MM.1S (cell line): ENCODE results near the gene GMPR2.

Experiments used
- DNase-seq: peaks from one replicate; pipeline ENCODE4 v3.0.0-alpha.2; 2015
- H2AFZ ChIP-seq: fragments of 300-600 bp; sonication (generic); 2 replicates; pipeline ENCODE4 v1.6.0; 2016; ENCODE audit warnings: antibody characterized with exemption, low read length
- H3F3A ChIP-seq: fragments of 300-600 bp; sonication (generic); 2 replicates; pipeline ENCODE4 v1.6.1; 2016; ENCODE audit warnings: mild to moderate bottlenecking, antibody characterized with exemption, low read length, moderate library complexity, mixed read lengths; ENCODE audit not compliant: insufficient read depth
- H3K27ac ChIP-seq: fragments of 300-600 bp; sonication (generic); 2 replicates; pipeline ENCODE4 v1.5.1; 2016; ENCODE audit warnings: mild to moderate bottlenecking, low read length
- H3K27me3 ChIP-seq: fragments of 300-600 bp; sonication (generic); replicated peaks from 2 replicates; pipeline ENCODE4 v1.6.0; 2016; ENCODE audit warnings: low read length; ENCODE audit not compliant: insufficient read depth
- H3K36me3 ChIP-seq: fragments of 300-600 bp; sonication (generic); replicated peaks from 2 replicates; pipeline ENCODE4 v1.6.1; 2016; ENCODE audit warnings: mild to moderate bottlenecking, low read length, mixed read lengths; ENCODE audit not compliant: insufficient read depth
- H3K4me1 ChIP-seq: fragments of 300-600 bp; sonication (generic); 2 replicates; pipeline ENCODE4 v1.6.1; 2016; ENCODE audit warnings: low read length, mixed read lengths
- H3K4me2 ChIP-seq: fragments of 300-600 bp; sonication (generic); 2 replicates; pipeline ENCODE4 v1.6.0; 2016; ENCODE audit warnings: low read depth, low read length
- H3K4me3 ChIP-seq: fragments of 300-600 bp; sonication (generic); 2 replicates; pipeline ENCODE4 v1.5.1; 2016; ENCODE audit warnings: low read length, mixed read lengths
- H3K79me2 ChIP-seq: fragments of 300-600 bp; sonication (generic); 2 replicates; pipeline ENCODE4 v1.6.1; 2016; ENCODE audit warnings: mixed run types, low read length, mixed read lengths
- H3K9ac ChIP-seq: fragments of 300-600 bp; sonication (generic); 2 replicates; pipeline ENCODE4 v1.6.1; 2016; ENCODE audit warnings: low read length, mixed read lengths
- H3K9me2 ChIP-seq: fragments of 300-600 bp; sonication (generic); replicated peaks from 2 replicates; pipeline ENCODE4 v1.6.1; 2016; ENCODE audit warnings: mild to moderate bottlenecking, low read length, mixed read lengths; ENCODE audit not compliant: insufficient read depth
- H3K9me3 ChIP-seq: fragments of 300-600 bp; sonication (generic); replicated peaks from 2 replicates; pipeline ENCODE4 v1.6.1; 2016; ENCODE audit warnings: mild to moderate bottlenecking, low read length, mixed read lengths; ENCODE audit not compliant: insufficient read depth
- H4K20me1 ChIP-seq: fragments of 300-600 bp; sonication (generic); 2 replicates; pipeline ENCODE4 v1.6.1; 2016; ENCODE audit warnings: mild to moderate bottlenecking, low read length, moderate library complexity, mixed read lengths; ENCODE audit not compliant: insufficient read depth
- EZH2 ChIP-seq: fragments of 300-600 bp; sonication (generic); optimal IDR thresholded peaks from 2 replicates; pipeline ENCODE3; 2017; ENCODE audit warnings: low read depth, mild to moderate bottlenecking, antibody characterized with exemption, low read length, mixed read lengths
- EZH2phosphoT487 ChIP-seq: fragments of 300-600 bp; sonication (generic); IDR thresholded peaks from 2 replicates; pipeline ENCODE4 v1.6.1; 2018; ENCODE audit warnings: antibody characterized with exemption, low read length
- TF ChIP-seq, protein P1 (sequence below): fragments of 300-600 bp; sonication (generic); IDR thresholded peaks from 2 replicates; pipeline ENCODE4 v1.5.1; 2016; ENCODE audit warnings: antibody characterized with exemption, low read length, mixed read lengths

Gene GMPR2

DNA sequence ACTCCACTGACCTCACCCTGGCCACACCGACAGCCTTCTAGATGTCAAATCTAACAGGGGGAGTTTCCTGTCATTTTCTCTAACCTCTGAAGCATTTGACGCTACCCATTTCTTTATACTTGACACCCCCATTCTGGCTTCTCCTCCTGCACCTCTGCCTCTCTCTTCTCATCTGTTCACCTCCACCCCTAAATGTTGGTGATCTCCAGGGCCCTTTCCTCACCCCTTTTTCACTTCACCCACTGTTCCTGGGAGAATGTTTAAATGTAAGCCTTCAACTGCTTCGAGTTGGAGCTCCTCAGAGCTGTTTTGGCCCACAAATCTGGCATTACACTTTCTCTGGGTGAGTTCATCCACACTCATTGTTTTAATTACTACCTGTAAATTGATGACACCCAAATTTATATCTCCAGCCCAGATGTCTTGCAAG lies 39.1 kb downstream of the GMPR2 start:
- Histone ChIP-seq H3K9me3 (no peaks in the 10 kb centered on the region), H3K9ac (peak overlapping the region; percentile 54; the same call in 1 of the 2 replicates), H3K4me2 (peak overlapping the region; percentile 65; the same call in 1 of the 2 replicates), H3K27ac (peak overlapping the region; percentile 73), H3K4me3 (peak overlapping the region; percentile 37; the same call in 1 of the 2 replicates), H3K9me2 (no peaks in the 10 kb centered on the region), H3F3A (0 out of 2 replicates have a peak, but pooled peaks cover 6% of the 10 kb centered on the region), H3K36me3 (no peaks in the 10 kb centered on the region), H2AFZ (peak overlapping the region; percentile 53; the same call in 1 of the 2 replicates), H3K4me1 (peaks cover 19% of the 10 kb centered on the region), H4K20me1 (no peaks in the 10 kb centered on the region), H3K79me2 (0 out of 2 replicates have a peak, but pooled peaks cover 5% of the 10 kb centered on the region), H3K27me3 (no peaks in the 10 kb centered on the region)
- no peak for DNase-seq
- TF ChIP-seq, protein P1, sequence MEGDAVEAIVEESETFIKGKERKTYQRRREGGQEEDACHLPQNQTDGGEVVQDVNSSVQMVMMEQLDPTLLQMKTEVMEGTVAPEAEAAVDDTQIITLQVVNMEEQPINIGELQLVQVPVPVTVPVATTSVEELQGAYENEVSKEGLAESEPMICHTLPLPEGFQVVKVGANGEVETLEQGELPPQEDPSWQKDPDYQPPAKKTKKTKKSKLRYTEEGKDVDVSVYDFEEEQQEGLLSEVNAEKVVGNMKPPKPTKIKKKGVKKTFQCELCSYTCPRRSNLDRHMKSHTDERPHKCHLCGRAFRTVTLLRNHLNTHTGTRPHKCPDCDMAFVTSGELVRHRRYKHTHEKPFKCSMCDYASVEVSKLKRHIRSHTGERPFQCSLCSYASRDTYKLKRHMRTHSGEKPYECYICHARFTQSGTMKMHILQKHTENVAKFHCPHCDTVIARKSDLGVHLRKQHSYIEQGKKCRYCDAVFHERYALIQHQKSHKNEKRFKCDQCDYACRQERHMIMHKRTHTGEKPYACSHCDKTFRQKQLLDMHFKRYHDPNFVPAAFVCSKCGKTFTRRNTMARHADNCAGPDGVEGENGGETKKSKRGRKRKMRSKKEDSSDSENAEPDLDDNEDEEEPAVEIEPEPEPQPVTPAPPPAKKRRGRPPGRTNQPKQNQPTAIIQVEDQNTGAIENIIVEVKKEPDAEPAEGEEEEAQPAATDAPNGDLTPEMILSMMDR = no peak
- TF ChIP-seq EZH2 = no peak
- TF ChIP-seq EZH2phosphoT487 = no peak

DNA sequence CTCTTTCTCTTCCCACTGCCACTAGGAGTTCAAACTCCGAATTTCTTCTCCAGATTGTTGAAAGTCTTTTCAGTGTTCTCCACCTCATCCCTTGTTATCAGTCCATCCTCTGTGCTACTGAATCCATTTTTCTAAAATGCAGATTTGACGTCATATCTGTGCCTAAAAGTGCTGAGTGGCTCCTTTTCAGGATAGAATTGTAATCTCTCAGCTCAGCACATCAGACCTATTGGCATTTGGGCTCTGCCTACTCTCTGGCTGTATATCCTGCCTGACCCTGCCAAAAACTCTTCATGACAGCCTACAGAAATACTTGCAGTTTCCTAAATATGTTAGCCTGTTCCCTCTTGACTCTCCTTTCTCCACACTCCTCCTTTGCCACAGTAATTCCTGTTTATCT lies 39.7 kb downstream of the GMPR2 start:
- Histone ChIP-seq H3K79me2 (0 out of 2 replicates have a peak, but pooled peaks cover 5% of the 10 kb centered on the region), H3K27me3 (no peaks in the 10 kb centered on the region), H3F3A (0 out of 2 replicates have a peak, but pooled peaks cover 6% of the 10 kb centered on the region), H3K36me3 (no peaks in the 10 kb centered on the region), H3K4me2 (0 out of 2 replicates have a peak overlapping the region, but pooled peaks have one; percentile 65), H3K27ac (no peak overlapping the region), H3K4me1 (peaks cover 19% of the 10 kb centered on the region), H3K4me3 (no peak overlapping the region), H2AFZ (no peak overlapping the region), H3K9ac (no peak overlapping the region; the same call in 1 of the 2 replicates), H4K20me1 (no peaks in the 10 kb centered on the region), H3K9me3 (no peaks in the 10 kb centered on the region), H3K9me2 (no peaks in the 10 kb centered on the region)
- no peak for DNase-seq
- TF ChIP-seq, protein P1 = no peak
- TF ChIP-seq EZH2 = no peak
- TF ChIP-seq EZH2phosphoT487 = no peak

DNA sequence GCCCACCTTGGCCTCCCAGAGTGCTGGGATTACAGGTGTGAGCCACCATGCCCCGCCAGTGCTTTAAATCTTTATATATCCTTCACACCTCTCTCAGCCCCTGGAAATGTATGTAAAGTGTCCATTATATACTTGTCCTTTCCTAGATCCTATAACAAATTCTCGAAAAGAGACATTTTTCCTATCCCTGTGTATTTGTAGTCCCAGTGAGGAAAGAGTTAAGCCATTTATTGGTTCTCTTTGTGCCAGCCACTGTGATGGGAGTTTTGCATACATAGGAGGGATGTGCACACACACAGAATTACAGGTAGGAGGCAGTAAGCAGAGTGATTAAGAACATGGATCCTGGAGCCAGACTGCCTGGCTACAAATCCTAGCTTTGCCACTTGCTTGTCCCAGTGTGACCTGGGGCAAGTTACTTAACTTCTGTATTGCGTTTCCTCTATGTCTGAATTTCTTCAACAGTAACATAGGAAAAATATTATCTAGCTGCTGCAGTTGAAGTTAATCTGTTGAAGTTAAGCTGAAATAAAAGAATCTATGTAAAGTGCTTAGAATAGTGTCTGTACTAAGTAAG lies 40.8 kb downstream of the GMPR2 start:
- Histone ChIP-seq H3K9me2 (no peaks in the 10 kb centered on the region), H3K27ac (peak overlapping the region; percentile 68), H3K9me3 (no peaks in the 10 kb centered on the region), H3K4me1 (peaks cover 19% of the 10 kb centered on the region), H3K9ac (peak overlapping the region; percentile 16; the same call in 1 of the 2 replicates), H3F3A (0 out of 2 replicates have a peak, but pooled peaks cover 6% of the 10 kb centered on the region), H3K36me3 (no peaks in the 10 kb centered on the region), H3K27me3 (no peaks in the 10 kb centered on the region), H3K4me3 (no peak overlapping the region), H3K79me2 (0 out of 2 replicates have a peak, but pooled peaks cover 5% of the 10 kb centered on the region), H3K4me2 (peak overlapping the region; percentile 29; the same call in 1 of the 2 replicates), H2AFZ (0 out of 2 replicates have a peak overlapping the region, but pooled peaks have one; percentile 31), H4K20me1 (no peaks in the 10 kb centered on the region)
- TF ChIP-seq, protein P1 = peak; percentile 17; the same call in 1 of the 2 replicates
- TF ChIP-seq EZH2 (no peak), EZH2phosphoT487 (no peak)
- DNase-seq = no peak
